Measurements from ENCODE around the gene JOSD2.

JOSD2 gene

DNA sequence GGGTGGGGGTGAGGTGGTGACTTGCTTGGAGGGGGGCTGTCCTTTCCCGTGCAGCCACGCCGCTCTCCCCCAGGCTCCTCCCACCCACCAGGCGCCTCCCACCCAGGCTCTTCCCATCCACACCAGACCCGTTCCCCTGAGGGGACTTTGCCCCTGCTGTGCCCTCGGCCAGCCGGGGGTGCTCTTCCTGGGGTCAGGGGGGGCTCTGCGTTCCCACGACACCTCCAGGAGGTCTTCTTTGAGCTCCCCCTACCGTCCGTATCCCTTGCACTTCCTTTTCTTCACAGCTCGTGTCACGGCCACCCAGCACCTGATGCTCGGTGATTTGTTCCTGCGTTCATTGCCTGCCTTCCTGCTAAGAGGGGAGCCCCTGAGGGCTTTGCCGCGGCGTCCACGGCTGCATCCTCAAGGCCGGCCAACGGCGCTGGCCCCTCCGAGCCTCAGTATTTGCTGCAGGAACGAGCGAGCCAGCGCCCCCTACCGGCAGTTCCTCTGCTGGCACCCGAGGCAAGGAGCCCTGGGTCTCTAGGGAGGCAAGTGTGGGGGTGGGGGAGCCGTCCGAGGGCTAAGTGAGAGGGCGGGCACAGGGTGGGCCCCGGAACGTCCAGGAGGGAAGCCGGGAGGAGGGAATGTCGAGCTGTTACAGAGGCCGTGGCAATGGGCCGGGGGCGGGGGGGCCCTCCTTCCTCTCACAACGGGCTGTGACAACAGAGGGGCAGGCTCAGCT lies 45.5 kb upstream of the JOSD2 start:
- TF ChIP-seq, protein P1, sequence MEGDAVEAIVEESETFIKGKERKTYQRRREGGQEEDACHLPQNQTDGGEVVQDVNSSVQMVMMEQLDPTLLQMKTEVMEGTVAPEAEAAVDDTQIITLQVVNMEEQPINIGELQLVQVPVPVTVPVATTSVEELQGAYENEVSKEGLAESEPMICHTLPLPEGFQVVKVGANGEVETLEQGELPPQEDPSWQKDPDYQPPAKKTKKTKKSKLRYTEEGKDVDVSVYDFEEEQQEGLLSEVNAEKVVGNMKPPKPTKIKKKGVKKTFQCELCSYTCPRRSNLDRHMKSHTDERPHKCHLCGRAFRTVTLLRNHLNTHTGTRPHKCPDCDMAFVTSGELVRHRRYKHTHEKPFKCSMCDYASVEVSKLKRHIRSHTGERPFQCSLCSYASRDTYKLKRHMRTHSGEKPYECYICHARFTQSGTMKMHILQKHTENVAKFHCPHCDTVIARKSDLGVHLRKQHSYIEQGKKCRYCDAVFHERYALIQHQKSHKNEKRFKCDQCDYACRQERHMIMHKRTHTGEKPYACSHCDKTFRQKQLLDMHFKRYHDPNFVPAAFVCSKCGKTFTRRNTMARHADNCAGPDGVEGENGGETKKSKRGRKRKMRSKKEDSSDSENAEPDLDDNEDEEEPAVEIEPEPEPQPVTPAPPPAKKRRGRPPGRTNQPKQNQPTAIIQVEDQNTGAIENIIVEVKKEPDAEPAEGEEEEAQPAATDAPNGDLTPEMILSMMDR (IDR thresholded peaks at IDR 0.05; ENCODE audit: insufficient read depth, low read length, poor library complexity, severe bottlenecking), result peak; percentile 98
- H3K27me3 ChIP-seq (replicated peaks; ENCODE audit: control insufficient read depth, insufficient read depth, low read length), result no peaks in the 10 kb centered on the region; the same call in none of the 2 replicates
- peak overlapping the region; percentile 58 for H3K4me3 ChIP-seq (replicated peaks; ENCODE audit: low read depth, low read length)
- peak; percentile 67 for DNase-seq (ENCODE audit: extremely low read depth, insufficient read length)
- no peaks in the 10 kb centered on the region for H3K36me3 ChIP-seq (ENCODE audit: control insufficient read depth, insufficient read depth, low read length)

DNA sequence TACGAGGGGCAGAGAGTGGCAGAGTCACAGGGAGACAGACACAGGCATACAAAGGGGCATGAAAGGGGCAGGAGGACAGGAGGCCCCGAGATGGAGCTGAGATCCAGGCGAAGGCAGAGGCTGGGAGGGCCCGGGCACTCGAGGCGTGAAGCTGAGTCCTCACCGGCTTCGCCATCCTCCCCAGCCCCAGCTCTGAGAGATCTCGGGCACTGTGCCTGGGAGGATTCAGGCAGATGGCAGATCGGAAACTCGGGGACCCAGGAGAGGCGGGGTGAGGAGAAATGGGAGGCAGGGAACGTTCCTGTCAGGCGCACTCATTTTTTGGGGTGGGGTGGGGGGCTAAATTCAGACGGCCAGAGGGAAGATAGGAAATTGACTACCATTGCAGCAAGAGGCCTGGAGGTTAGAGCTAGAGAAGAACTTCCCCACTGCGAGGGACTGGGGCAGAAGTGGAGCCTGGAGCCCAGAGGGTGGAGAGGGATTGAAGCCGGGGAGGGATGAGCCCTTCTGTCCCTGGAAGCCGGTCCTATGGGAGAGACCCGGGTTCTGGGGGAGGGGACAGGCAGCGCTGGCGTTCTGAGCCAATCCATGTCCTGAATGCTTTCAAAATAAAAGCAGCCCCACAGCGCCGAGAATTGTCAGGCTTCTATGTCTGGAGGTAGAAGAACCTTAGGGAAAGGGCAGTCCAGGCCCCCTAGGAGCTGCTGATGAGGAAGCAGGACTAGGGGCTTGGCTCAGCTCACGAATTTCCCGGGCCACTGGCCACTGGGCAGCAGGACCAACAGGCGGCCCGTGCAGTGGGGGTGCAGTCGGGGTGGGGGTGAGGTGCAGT lies 44.7 kb upstream of the JOSD2 start:
- no peak for DNase-seq (ENCODE audit: extremely low read depth, insufficient read length)
- peak overlapping the region; percentile 58 for H3K4me3 ChIP-seq (replicated peaks; ENCODE audit: low read depth, low read length)
- H3K27me3 ChIP-seq (replicated peaks; ENCODE audit: control insufficient read depth, insufficient read depth, low read length), result no peaks in the 10 kb centered on the region; the same call in none of the 2 replicates
- TF ChIP-seq, protein P1 (IDR thresholded peaks at IDR 0.05; ENCODE audit: insufficient read depth, low read length, poor library complexity, severe bottlenecking), result no peak
- no peaks in the 10 kb centered on the region for H3K36me3 ChIP-seq (ENCODE audit: control insufficient read depth, insufficient read depth, low read length)

DNA sequence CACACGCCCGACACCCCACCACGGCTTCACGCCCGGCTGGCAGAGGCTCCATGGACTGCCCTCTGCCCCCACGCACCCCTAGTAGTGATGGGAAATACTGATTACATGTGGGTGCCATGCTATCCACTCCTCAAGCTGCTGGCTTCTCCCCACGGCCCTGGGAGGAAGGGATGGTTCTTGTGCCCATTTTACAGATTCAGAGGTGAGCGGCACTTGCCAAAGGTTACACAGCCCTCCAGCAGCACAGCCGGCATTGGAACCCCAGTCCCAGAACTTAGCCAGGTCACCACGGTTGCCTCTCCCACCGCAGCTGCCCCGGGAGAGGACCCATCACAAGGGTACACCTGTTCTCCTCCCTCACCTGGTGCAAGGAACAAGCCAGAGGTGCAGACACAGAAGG lies 44.0 kb upstream of the JOSD2 start:
- H3K4me3 ChIP-seq (replicated peaks; ENCODE audit: low read depth, low read length), result no peak overlapping the region
- TF ChIP-seq, protein P1 (IDR thresholded peaks at IDR 0.05; ENCODE audit: insufficient read depth, low read length, poor library complexity, severe bottlenecking), result no peak
- no peaks in the 10 kb centered on the region; the same call in none of the 2 replicates for H3K27me3 ChIP-seq (replicated peaks; ENCODE audit: control insufficient read depth, insufficient read depth, low read length)
- DNase-seq (ENCODE audit: extremely low read depth, insufficient read length), result no peak
- H3K36me3 ChIP-seq (ENCODE audit: control insufficient read depth, insufficient read depth, low read length), result no peaks in the 10 kb centered on the region

DNA sequence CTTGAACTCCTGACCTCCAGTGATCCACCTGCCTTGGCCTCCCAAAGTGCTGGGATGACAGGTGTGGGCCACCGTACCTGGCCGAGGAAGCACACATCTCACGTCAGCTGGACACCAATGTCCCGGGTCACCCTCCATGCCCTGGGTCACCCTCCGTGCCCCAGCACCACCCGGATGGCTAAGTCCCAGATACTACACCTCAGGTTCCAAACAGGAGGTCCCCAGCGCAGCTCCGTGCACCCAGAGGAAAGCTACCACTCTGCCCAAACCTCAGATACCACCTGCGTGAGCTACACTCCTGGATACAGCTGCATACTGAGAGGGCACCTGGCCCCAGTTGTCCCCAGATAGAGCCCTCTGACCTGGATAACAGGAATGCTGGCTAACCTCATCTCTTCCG lies 43.2 kb upstream of the JOSD2 start:
- no peaks in the 10 kb centered on the region; the same call in none of the 2 replicates for H3K27me3 ChIP-seq (replicated peaks; ENCODE audit: control insufficient read depth, insufficient read depth, low read length)
- H3K4me3 ChIP-seq (replicated peaks; ENCODE audit: low read depth, low read length), result no peak overlapping the region
- no peak for DNase-seq (ENCODE audit: extremely low read depth, insufficient read length)

DNA sequence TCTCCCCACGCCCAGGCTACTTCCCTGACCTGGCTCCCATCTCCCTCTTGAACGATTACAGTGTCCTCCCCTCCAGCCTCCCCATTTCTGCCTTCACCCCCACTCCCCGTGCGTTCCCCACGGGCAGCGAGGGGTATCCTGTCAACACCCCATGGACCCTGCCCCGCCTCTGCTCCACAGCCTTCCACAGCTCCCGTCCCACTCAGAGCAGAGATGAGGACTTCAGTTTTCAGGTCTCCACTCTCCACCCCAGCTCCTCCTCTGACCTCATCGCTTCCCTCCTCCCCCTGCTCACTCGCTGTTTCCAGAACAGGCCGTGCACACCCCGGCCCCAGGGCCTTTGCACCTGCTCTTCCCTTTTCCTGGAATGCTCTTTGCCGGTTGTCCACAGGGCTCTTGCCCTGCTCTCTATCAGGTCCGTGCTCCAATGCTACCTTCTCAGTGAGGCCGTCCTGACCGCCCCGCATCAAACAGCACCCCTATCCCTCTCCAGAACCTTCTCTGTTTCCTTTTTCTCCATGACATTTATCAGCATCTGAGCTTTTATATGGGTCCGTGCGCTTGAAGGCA lies 42.2 kb upstream of the JOSD2 start:
- no peak for DNase-seq (ENCODE audit: extremely low read depth, insufficient read length)

More for the DNA sequence above, 43.2 kb upstream of the JOSD2 start:
- no peaks in the 10 kb centered on the region for H3K36me3 ChIP-seq (ENCODE audit: control insufficient read depth, insufficient read depth, low read length)
- TF ChIP-seq, protein P1 (IDR thresholded peaks at IDR 0.05; ENCODE audit: insufficient read depth, low read length, poor library complexity, severe bottlenecking), result no peak

More for the DNA sequence above, 42.2 kb upstream of the JOSD2 start:
- Histone ChIP-seq H3K4me3 (replicated peaks; ENCODE audit: low read depth, low read length) (no peak overlapping the region), H3K27me3 (replicated peaks; ENCODE audit: control insufficient read depth, insufficient read depth, low read length) (no peaks in the 10 kb centered on the region; the same call in none of the 2 replicates), H3K36me3 (ENCODE audit: control insufficient read depth, insufficient read depth, low read length) (no peaks in the 10 kb centered on the region)
- TF ChIP-seq, protein P1 (IDR thresholded peaks at IDR 0.05; ENCODE audit: insufficient read depth, low read length, poor library complexity, severe bottlenecking), result no peak

All from GM06990 (cell line).